Suprapubic skin (tissue), 3 donors: Measurements from ENCODE around the gene FLYWCH2.

Source experiments
- CTCF ChIP-seq, 2 donors: fragments of 200-600 bp in 1 of 2; fragments of 450-650 bp in 1 of 2; sonication (generic) in 1 of 2; IDR thresholded peaks; one replicate each; pipeline ENCODE4 v1.5.1; 2016 to 2019; ENCODE audit warnings: antibody characterized with exemption in 2 of 2, mild to moderate bottlenecking in 1 of 2, moderate library complexity in 1 of 2
- EP300 ChIP-seq: sonication (generic); formaldehyde crosslinking; IDR thresholded peaks from one replicate; pipeline ENCODE4 v1.6.1; 2017; ENCODE audit warnings: antibody characterized with exemption
- POLR2A ChIP-seq, 2 donors: fragments of 450-650 bp; IDR thresholded peaks; one replicate each; pipeline ENCODE4 v1.6.1; 2017; ENCODE audit warnings: antibody characterized with exemption in 2 of 2, mild to moderate bottlenecking in 2 of 2, moderate library complexity in 2 of 2

GRCh38 chr16:2871926-2872325, 11.1 kb upstream of the FLYWCH2 start:
- TF ChIP-seq POLR2A (IDR thresholded peaks at IDR 0.05) (no peak), CTCF (IDR thresholded peaks at IDR 0.05) (no peak), EP300 (no peak)
